IMR-90 (cell line): ENCODE data around the gene OGG1. TPM values are rescaled to one million over a fixed set of nuclear protein-coding genes. Genes with fewer than 3 reads are reported as not detected.

Source experiments
- ATAC-seq: fragments of 200-7000 bp; cut with Tn5 transposase; 2 replicates; pipeline ENCODE4 v1.9.1; 2020; ENCODE audit warnings: low read depth, mild to moderate bottlenecking, moderate library complexity
- BruUV-seq: library from RNA; stranded (reverse); fragments of 400-500 nt; replicated peaks from 2 replicates; lab custom pipeline; 2021; lab: Mats Ljungman, UMichigan
- CTCF ChIA-PET: fragments of 300-600 bp; formaldehyde crosslinking; extraction: SDS; loops from one replicate; lab custom pipeline; 2021; ENCODE audit warnings: antibody characterized with exemption; lab: Yijun Ruan, JAX
- POLR2A ChIA-PET: fragments of 300-600 bp; sonication (Branson Sonifier 250); formaldehyde crosslinking; loops from one replicate; lab custom pipeline; 2022; ENCODE audit warnings: antibody characterized with exemption; ENCODE audit not compliant: unreplicated experiment; lab: Charles Lee
- DNase-seq: peaks from one replicate; pipeline ENCODE4 v3.0.0; 2013
- H2AFZ ChIP-seq: replicated peaks from 2 replicates; pipeline ENCODE3; 2013; ENCODE audit warnings: low read length, mild to moderate bottlenecking; ENCODE audit not compliant: poor library complexity
- H2AK5ac ChIP-seq: 2 replicates; pipeline ENCODE4 v1.6.1; 2013; ENCODE audit warnings: low read depth, low read length, inconsistent platforms
- H2AK9ac ChIP-seq: replicated peaks from 2 replicates; pipeline ENCODE3; 2013; ENCODE audit warnings: mild to moderate bottlenecking, low read depth, low read length, moderate library complexity; ENCODE audit not compliant: poor library complexity
- H2BK120ac ChIP-seq: 2 replicates; pipeline ENCODE4 v1.6.1; 2013; ENCODE audit warnings: low read depth, low read length, inconsistent platforms
- H2BK15ac ChIP-seq: 3 replicates; pipeline ENCODE4 v1.6.1; 2013; ENCODE audit warnings: low read depth, low read length, inconsistent platforms
- H2BK20ac ChIP-seq: 2 replicates; pipeline ENCODE4 v1.6.1; 2013; ENCODE audit warnings: low read depth, mild to moderate bottlenecking, inconsistent platforms, low read length, moderate library complexity
- H2BK5ac ChIP-seq: 2 replicates; pipeline ENCODE4 v1.6.1; 2013; ENCODE audit warnings: mild to moderate bottlenecking, low read depth, low read length, inconsistent platforms; ENCODE audit not compliant: poor library complexity, severe bottlenecking
- H3K14ac ChIP-seq: replicated peaks from 2 replicates; pipeline ENCODE4 v1.6.1; 2013; ENCODE audit warnings: low read depth, low read length, inconsistent platforms
- H3K18ac ChIP-seq: 2 replicates; pipeline ENCODE4 v1.6.1; 2013; ENCODE audit warnings: low read depth, low read length, control low read depth
- H3K23ac ChIP-seq: 2 replicates; pipeline ENCODE4 v1.6.1; 2013; ENCODE audit warnings: low read depth, low read length, inconsistent platforms
- H3K27ac ChIP-seq: 2 replicates; pipeline ENCODE4 v1.5.1; 2013; ENCODE audit warnings: mild to moderate bottlenecking, control low read depth, low read length; ENCODE audit not compliant: insufficient read depth
- H3K27me3 ChIP-seq: 2 replicates; pipeline ENCODE4 v1.6.1; 2013; ENCODE audit warnings: low read length; ENCODE audit not compliant: control insufficient read depth, insufficient read depth
- H3K36me3 ChIP-seq: 2 replicates; pipeline ENCODE4 v1.6.1; 2013; ENCODE audit warnings: low read length, mixed read lengths; ENCODE audit not compliant: control insufficient read depth, insufficient read depth
- H3K4ac ChIP-seq: 2 replicates; pipeline ENCODE4 v1.6.1; 2013; ENCODE audit warnings: low read depth, low read length, inconsistent platforms
- H3K4me1 ChIP-seq: 2 replicates; pipeline ENCODE4 v1.6.1; 2013; ENCODE audit warnings: low read length, mixed read lengths; ENCODE audit not compliant: control insufficient read depth, insufficient read depth
- H3K4me2 ChIP-seq: 2 replicates; pipeline ENCODE4 v1.6.1; 2013; ENCODE audit warnings: low read depth, mild to moderate bottlenecking, control low read depth, low read length, moderate library complexity
- H3K4me3 ChIP-seq: 2 replicates; pipeline ENCODE4 v1.5.1; 2013; ENCODE audit warnings: low read depth, mild to moderate bottlenecking, control low read depth, low read length, moderate library complexity; ENCODE audit not compliant: insufficient read depth
- H3K56ac ChIP-seq: 2 replicates; pipeline ENCODE4 v1.6.1; 2013; ENCODE audit warnings: low read length, inconsistent platforms; ENCODE audit not compliant: insufficient read depth; ENCODE audit errors: extremely low read depth
- H3K79me1 ChIP-seq, 2 experiments: 2 replicates each; pipeline ENCODE4 v1.6.1; 2013; ENCODE audit warnings: low read length in 2 of 2, inconsistent platforms in 1 of 2, low read depth in 1 of 2
- H3K9ac ChIP-seq: 2 replicates; pipeline ENCODE4 v1.6.1; 2013; ENCODE audit warnings: low read depth, low read length, control low read depth
- H3K9me1 ChIP-seq: 2 replicates; pipeline ENCODE4 v1.6.1; 2013; ENCODE audit warnings: low read length, inconsistent platforms; ENCODE audit not compliant: insufficient read depth
- H3K9me3 ChIP-seq: 2 replicates; pipeline ENCODE4 v1.6.1; 2013; ENCODE audit warnings: low read length; ENCODE audit not compliant: control insufficient read depth, insufficient read depth
- H4K20me1 ChIP-seq: 2 replicates; pipeline ENCODE4 v1.6.1; 2013; ENCODE audit warnings: low read length, inconsistent platforms; ENCODE audit not compliant: insufficient read depth
- H4K5ac ChIP-seq: 2 replicates; pipeline ENCODE4 v1.6.1; 2013; ENCODE audit warnings: mild to moderate bottlenecking, low read depth, low read length, control low read depth
- H4K8ac ChIP-seq, 2 experiments: 2 replicates each; pipeline ENCODE4 v1.6.1; 2013; ENCODE audit warnings: low read depth in 2 of 2, low read length in 2 of 2, control low read depth in 1 of 2, inconsistent platforms in 1 of 2
- H4K91ac ChIP-seq: 2 replicates; pipeline ENCODE4 v1.6.1; 2013; ENCODE audit warnings: low read depth, low read length, inconsistent platforms; ENCODE audit not compliant: insufficient read depth
- BHLHE40 ChIP-seq: fragments of 150-350 bp; IDR thresholded peaks from 2 replicates; pipeline ENCODE4 v1.6.1; 2016; ENCODE audit warnings: mild to moderate bottlenecking, low read depth, low read length
- CEBPB ChIP-seq: IDR thresholded peaks from 2 replicates; pipeline ENCODE4 v1.6.1; 2012; ENCODE audit warnings: low read depth, low read length, improper control_type of control experiment
- CHD1 ChIP-seq: IDR thresholded peaks from 2 replicates; pipeline ENCODE4 v1.6.1; 2012; ENCODE audit warnings: low read depth, low read length, improper control_type of control experiment
- FOS ChIP-seq: fragments of 150-350 bp; IDR thresholded peaks from 2 replicates; pipeline ENCODE4 v1.6.1; 2016; ENCODE audit warnings: low read depth, low read length
- MAFK ChIP-seq: IDR thresholded peaks from 2 replicates; pipeline ENCODE4 v1.6.1; 2012; ENCODE audit warnings: low read depth, low read length, improper control_type of control experiment
- MAZ ChIP-seq: IDR thresholded peaks from 2 replicates; pipeline ENCODE4 v1.6.1; 2012; ENCODE audit warnings: low read depth, mild to moderate bottlenecking, low read length, improper control_type of control experiment, moderate library complexity, borderline replicate concordance
- MXI1 ChIP-seq: IDR thresholded peaks from 2 replicates; pipeline ENCODE4 v1.6.1; 2012; ENCODE audit warnings: low read depth, mild to moderate bottlenecking, low read length, moderate library complexity, borderline replicate concordance
- NFE2L2 ChIP-seq: fragments of 150-350 bp; IDR thresholded peaks from 2 replicates; pipeline ENCODE4 v1.6.1; 2016; ENCODE audit warnings: low read depth, mild to moderate bottlenecking, low read length
- POLR2A ChIP-seq: IDR thresholded peaks from 2 replicates; pipeline ENCODE4 v1.6.1; 2012; ENCODE audit warnings: mild to moderate bottlenecking, low read depth, low read length
- RAD21 ChIP-seq: IDR thresholded peaks from 2 replicates; pipeline ENCODE4 v1.6.1; 2012; ENCODE audit warnings: low read length, improper control_type of control experiment
- RCOR1 ChIP-seq: IDR thresholded peaks from 2 replicates; pipeline ENCODE4 v1.6.1; 2012; ENCODE audit warnings: mild to moderate bottlenecking, low read length, improper control_type of control experiment; ENCODE audit not compliant: insufficient replicate concordance
- RFX5 ChIP-seq: IDR thresholded peaks from 2 replicates; pipeline ENCODE4 v1.8.0; 2012; ENCODE audit warnings: low read depth, mild to moderate bottlenecking, low read length, moderate library complexity
- SMC3 ChIP-seq: fragments of 150-350 bp; IDR thresholded peaks from 2 replicates; pipeline ENCODE4 v1.6.1; 2016; ENCODE audit warnings: low read depth, mild to moderate bottlenecking, antibody characterized with exemption, low read length, moderate library complexity
- WGBS, 2 experiments: methylation state at CpG; one replicate each; pipeline versions ENCODE4 v1.1.5 to v1.1.7; 2013; ENCODE audit warnings: missing lambda C conversion rate in 2 of 2; ENCODE audit not compliant: insufficient read length in 1 of 2; ENCODE audit errors: extremely low coverage in 2 of 2; 5-methylcytosine and 5-hydroxymethylcytosine counted together
- dilution Hi-C: fragments of 300-500 bp; cut with HindIII; formaldehyde crosslinking; loops from one replicate; pipeline ENCODE4 v1.14.3; 2018; ENCODE audit warnings: low sequenced_read_pairs; ENCODE audit not compliant: unreplicated experiment
- in situ Hi-C: fragments of 300-500 bp; cut with MboI; formaldehyde crosslinking; loops from 3 replicates; pipeline ENCODE4 v1.14.3; 2019; ENCODE audit warnings: low sequenced_read_pairs, inconsistent platforms, mixed read lengths
- intact Hi-C: fragments of 100-400 bp; cut with micrococcal nuclease; formaldehyde crosslinking; loops from 2 replicates; pipeline ENCODE4 v1.10.0; 2022
- polyA plus RNA-seq, 3 experiments: library from polyadenylated mRNA; depleted of rRNA; stranded (reverse); fragments of >200 nt; gene quantifications; 2 replicates each; pipeline ENCODE4 v1.2.3, GENCODE V29; 2012; ENCODE audit warnings: low replicate concordance in 1 of 3
- total RNA-seq: library from RNA; depleted of rRNA; stranded (reverse); fragments of >200 nt; gene quantifications from 2 replicates; pipeline ENCODE4 v1.2.3, GENCODE V29; 2012
- TF ChIP-seq, protein P1 (sequence below): fragments of 150-350 bp; IDR thresholded peaks from 2 replicates; pipeline ENCODE4 v1.6.1; 2017; ENCODE audit warnings: mild to moderate bottlenecking, antibody characterized with exemption, low read length, low read depth
- TF ChIP-seq, protein P2 (sequence below): conservative IDR thresholded peaks from 2 replicates; pipeline ENCODE4 v1.5.1; 2012; ENCODE audit warnings: mild to moderate bottlenecking, low read depth, low read length, improper control_type of control experiment
- TF ChIP-seq, protein P3 (sequence below): fragments of 150-350 bp; IDR thresholded peaks from 2 replicates; pipeline ENCODE4 v1.6.1; 2016; ENCODE audit warnings: low read depth, mild to moderate bottlenecking, low read length, moderate library complexity, borderline replicate concordance

Gene OGG1
- total and polyA plus RNA-seq, 2 of the 4 experiments (the other 2 are of a cell fraction) = 14.9 to 25.6 TPM

DNA sequence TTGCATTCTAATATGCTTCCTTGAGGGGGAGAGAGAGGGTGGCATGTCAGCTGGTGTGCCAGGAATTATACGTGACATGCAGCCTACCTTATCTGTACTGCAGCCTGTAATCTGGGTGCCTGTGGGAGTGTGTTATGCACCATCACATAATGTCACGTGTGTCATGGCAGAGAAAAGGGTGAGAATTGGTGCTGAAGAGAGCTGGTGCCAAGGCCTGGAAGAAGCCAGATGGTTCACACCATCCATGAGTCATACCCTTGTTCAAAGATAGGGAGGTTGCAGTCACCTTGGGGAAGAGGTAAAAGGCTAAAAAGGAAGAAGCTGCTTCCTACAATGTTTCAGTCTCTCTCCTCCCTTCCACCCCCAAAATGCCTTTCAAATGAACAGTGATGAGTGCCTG is 12.9 kb upstream of the OGG1 start:
- Histone ChIP-seq H4K5ac (no peak overlapping the region), H3K56ac (no peak overlapping the region), H4K8ac (no peak overlapping the region), H3K18ac (no peak overlapping the region), H3K4me3 (no peak overlapping the region), H4K20me1 (peaks cover 39% of the 10 kb centered on the region), H3K23ac (no peak overlapping the region), H2BK120ac (no peak overlapping the region), H2BK5ac (no peak overlapping the region), H2AFZ (no peak overlapping the region), H2AK5ac (no peak overlapping the region), H3K27ac (no peak overlapping the region), H3K27me3 (no peaks in the 10 kb centered on the region), H2BK20ac (no peak overlapping the region), H3K14ac (no peak overlapping the region), H2AK9ac (no peak overlapping the region), H3K9ac (no peak overlapping the region), H3K36me3 (peaks cover 59% of the 10 kb centered on the region), H3K4me2 (no peak overlapping the region), H3K79me1 (peaks cover 39 to 63% of the 10 kb centered on the region in 2 experiments), H3K4me1 (peaks cover 8% of the 10 kb centered on the region; the same call in 1 of the 2 replicates), H3K4ac (no peak overlapping the region), H4K91ac (no peak overlapping the region), H3K9me3 (no peaks in the 10 kb centered on the region), H2BK15ac (no peak overlapping the region), H3K9me1 (peaks cover 10% of the 10 kb centered on the region; the same call in 1 of the 2 replicates)
- in situ Hi-C loops = no loop called here
- BruUV-seq = no TSS peak
- ChIA-PET CTCF (no interaction called here), POLR2A (no interaction called here)
- TF ChIP-seq MXI1 = no peak
- no peak for TF ChIP-seq NFE2L2
- TF ChIP-seq MAFK = no peak
- TF ChIP-seq RFX5 = no peak
- no peak for TF ChIP-seq RAD21
- TF ChIP-seq SMC3 = no peak
- no peak for TF ChIP-seq POLR2A
- TF ChIP-seq CEBPB = no peak
- TF ChIP-seq, protein P1, sequence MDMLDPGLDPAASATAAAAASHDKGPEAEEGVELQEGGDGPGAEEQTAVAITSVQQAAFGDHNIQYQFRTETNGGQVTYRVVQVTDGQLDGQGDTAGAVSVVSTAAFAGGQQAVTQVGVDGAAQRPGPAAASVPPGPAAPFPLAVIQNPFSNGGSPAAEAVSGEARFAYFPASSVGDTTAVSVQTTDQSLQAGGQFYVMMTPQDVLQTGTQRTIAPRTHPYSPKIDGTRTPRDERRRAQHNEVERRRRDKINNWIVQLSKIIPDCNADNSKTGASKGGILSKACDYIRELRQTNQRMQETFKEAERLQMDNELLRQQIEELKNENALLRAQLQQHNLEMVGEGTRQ = no peak
- TF ChIP-seq MAZ = no peak
- TF ChIP-seq, protein P2, sequence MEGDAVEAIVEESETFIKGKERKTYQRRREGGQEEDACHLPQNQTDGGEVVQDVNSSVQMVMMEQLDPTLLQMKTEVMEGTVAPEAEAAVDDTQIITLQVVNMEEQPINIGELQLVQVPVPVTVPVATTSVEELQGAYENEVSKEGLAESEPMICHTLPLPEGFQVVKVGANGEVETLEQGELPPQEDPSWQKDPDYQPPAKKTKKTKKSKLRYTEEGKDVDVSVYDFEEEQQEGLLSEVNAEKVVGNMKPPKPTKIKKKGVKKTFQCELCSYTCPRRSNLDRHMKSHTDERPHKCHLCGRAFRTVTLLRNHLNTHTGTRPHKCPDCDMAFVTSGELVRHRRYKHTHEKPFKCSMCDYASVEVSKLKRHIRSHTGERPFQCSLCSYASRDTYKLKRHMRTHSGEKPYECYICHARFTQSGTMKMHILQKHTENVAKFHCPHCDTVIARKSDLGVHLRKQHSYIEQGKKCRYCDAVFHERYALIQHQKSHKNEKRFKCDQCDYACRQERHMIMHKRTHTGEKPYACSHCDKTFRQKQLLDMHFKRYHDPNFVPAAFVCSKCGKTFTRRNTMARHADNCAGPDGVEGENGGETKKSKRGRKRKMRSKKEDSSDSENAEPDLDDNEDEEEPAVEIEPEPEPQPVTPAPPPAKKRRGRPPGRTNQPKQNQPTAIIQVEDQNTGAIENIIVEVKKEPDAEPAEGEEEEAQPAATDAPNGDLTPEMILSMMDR = no peak
- TF ChIP-seq FOS = no peak
- no peak for TF ChIP-seq RCOR1
- TF ChIP-seq, protein P3, sequence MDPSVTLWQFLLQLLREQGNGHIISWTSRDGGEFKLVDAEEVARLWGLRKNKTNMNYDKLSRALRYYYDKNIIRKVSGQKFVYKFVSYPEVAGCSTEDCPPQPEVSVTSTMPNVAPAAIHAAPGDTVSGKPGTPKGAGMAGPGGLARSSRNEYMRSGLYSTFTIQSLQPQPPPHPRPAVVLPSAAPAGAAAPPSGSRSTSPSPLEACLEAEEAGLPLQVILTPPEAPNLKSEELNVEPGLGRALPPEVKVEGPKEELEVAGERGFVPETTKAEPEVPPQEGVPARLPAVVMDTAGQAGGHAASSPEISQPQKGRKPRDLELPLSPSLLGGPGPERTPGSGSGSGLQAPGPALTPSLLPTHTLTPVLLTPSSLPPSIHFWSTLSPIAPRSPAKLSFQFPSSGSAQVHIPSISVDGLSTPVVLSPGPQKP = no peak
- no peak for TF ChIP-seq BHLHE40
- TF ChIP-seq CHD1 = no peak
- no peak for ATAC-seq
- dilution Hi-C loops = no loop called here
- 50% methylated on average over 1 of the region's 2 CpGs; no CpG with 5 or more reads in 1 of the 2 experiments for WGBS, 2 experiments
- intact Hi-C loops = no loop called here
- peak; percentile 7 for DNase-seq
